Vagina (tissue), 2 donors: ENCODE results near the gene ZNF483.

Source experiments
- POLR2A ChIP-seq, 2 donors: fragments of 450-650 bp; IDR thresholded peaks; one replicate each; pipeline ENCODE4 v1.6.1; 2017; ENCODE audit warnings: antibody characterized with exemption in 2 of 2, mild to moderate bottlenecking in 2 of 2, moderate library complexity in 2 of 2
- POLR2AphosphoS5 ChIP-seq, 2 donors: sonication (generic); formaldehyde crosslinking; IDR thresholded peaks; one replicate each; pipeline ENCODE4 v1.9.0; 2017; ENCODE audit warnings: antibody characterized with exemption in 2 of 2, mild to moderate bottlenecking in 2 of 2, low read depth in 1 of 2; ENCODE audit not compliant: insufficient read depth in 1 of 2
- TF ChIP-seq, protein P1 (sequence below), 3 experiments: fragments of 450-650 bp in 2 of 3; fragments of 200-600 bp in 1 of 3; sonication (generic) in 1 of 3; IDR thresholded peaks; one replicate each; pipeline ENCODE4 v1.5.1; 2017 to 2019; ENCODE audit warnings: antibody characterized with exemption in 3 of 3, mild to moderate bottlenecking in 2 of 3, moderate library complexity in 2 of 3

GRCh38 chr9:111501005-111501562, 23.9 kb upstream of the ZNF483 start:
- TF ChIP-seq, protein P1, sequence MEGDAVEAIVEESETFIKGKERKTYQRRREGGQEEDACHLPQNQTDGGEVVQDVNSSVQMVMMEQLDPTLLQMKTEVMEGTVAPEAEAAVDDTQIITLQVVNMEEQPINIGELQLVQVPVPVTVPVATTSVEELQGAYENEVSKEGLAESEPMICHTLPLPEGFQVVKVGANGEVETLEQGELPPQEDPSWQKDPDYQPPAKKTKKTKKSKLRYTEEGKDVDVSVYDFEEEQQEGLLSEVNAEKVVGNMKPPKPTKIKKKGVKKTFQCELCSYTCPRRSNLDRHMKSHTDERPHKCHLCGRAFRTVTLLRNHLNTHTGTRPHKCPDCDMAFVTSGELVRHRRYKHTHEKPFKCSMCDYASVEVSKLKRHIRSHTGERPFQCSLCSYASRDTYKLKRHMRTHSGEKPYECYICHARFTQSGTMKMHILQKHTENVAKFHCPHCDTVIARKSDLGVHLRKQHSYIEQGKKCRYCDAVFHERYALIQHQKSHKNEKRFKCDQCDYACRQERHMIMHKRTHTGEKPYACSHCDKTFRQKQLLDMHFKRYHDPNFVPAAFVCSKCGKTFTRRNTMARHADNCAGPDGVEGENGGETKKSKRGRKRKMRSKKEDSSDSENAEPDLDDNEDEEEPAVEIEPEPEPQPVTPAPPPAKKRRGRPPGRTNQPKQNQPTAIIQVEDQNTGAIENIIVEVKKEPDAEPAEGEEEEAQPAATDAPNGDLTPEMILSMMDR (IDR thresholded peaks at IDR 0.05) = no peak
- TF ChIP-seq POLR2A (IDR thresholded peaks at IDR 0.05) (no peak), POLR2AphosphoS5 (IDR thresholded peaks at IDR 0.05; ENCODE audit: insufficient read depth in 1 of 2, low read depth in 1 of 2) (no peak)
